Panc1 (cell line): ENCODE results near the gene MIPEP.

Source experiments
- POLR2AphosphoS5 ChIP-seq: IDR thresholded peaks from 2 replicates; pipeline ENCODE4 v1.6.1; 2012; ENCODE audit warnings: mild to moderate bottlenecking, low read depth, low read length, moderate library complexity
- TF ChIP-seq, protein P1 (sequence below): fragments of 450-650 bp; IDR thresholded peaks from 2 replicates; pipeline ENCODE4 v1.5.1; 2017; ENCODE audit warnings: mild to moderate bottlenecking
- TF ChIP-seq, protein P2 (sequence below), 2 experiments: IDR thresholded peaks; 2 replicates each; pipeline ENCODE4 v1.6.1; 2011 to 2012; ENCODE audit warnings: low read depth in 2 of 2, control low read depth in 1 of 2, low read length in 1 of 2, mild to moderate bottlenecking in 1 of 2, moderate library complexity in 1 of 2; ENCODE audit not compliant: insufficient read depth in 1 of 2

DNA sequence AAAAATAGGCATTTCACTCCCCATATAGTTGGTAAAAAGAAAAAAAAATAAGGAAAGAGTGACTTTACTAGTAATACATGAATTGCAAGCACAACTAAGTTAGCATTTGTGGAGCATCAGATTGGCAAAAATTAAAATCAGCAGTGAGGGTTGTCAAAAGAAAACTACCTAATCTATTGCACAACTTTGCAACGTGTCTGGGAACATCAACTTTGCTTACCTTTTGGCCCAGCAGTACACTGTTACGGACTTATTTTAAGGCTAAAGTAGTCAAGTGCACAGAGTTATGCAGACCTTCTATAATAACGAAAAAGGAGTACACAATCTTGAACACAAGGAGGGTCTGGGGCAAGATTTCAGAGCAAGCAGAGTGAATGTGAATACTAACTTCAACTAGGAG lies 102.6 kb downstream of the MIPEP start:
- TF ChIP-seq, protein P1, sequence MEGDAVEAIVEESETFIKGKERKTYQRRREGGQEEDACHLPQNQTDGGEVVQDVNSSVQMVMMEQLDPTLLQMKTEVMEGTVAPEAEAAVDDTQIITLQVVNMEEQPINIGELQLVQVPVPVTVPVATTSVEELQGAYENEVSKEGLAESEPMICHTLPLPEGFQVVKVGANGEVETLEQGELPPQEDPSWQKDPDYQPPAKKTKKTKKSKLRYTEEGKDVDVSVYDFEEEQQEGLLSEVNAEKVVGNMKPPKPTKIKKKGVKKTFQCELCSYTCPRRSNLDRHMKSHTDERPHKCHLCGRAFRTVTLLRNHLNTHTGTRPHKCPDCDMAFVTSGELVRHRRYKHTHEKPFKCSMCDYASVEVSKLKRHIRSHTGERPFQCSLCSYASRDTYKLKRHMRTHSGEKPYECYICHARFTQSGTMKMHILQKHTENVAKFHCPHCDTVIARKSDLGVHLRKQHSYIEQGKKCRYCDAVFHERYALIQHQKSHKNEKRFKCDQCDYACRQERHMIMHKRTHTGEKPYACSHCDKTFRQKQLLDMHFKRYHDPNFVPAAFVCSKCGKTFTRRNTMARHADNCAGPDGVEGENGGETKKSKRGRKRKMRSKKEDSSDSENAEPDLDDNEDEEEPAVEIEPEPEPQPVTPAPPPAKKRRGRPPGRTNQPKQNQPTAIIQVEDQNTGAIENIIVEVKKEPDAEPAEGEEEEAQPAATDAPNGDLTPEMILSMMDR, result no peak
- no peak for TF ChIP-seq POLR2AphosphoS5
- TF ChIP-seq, protein P2, sequence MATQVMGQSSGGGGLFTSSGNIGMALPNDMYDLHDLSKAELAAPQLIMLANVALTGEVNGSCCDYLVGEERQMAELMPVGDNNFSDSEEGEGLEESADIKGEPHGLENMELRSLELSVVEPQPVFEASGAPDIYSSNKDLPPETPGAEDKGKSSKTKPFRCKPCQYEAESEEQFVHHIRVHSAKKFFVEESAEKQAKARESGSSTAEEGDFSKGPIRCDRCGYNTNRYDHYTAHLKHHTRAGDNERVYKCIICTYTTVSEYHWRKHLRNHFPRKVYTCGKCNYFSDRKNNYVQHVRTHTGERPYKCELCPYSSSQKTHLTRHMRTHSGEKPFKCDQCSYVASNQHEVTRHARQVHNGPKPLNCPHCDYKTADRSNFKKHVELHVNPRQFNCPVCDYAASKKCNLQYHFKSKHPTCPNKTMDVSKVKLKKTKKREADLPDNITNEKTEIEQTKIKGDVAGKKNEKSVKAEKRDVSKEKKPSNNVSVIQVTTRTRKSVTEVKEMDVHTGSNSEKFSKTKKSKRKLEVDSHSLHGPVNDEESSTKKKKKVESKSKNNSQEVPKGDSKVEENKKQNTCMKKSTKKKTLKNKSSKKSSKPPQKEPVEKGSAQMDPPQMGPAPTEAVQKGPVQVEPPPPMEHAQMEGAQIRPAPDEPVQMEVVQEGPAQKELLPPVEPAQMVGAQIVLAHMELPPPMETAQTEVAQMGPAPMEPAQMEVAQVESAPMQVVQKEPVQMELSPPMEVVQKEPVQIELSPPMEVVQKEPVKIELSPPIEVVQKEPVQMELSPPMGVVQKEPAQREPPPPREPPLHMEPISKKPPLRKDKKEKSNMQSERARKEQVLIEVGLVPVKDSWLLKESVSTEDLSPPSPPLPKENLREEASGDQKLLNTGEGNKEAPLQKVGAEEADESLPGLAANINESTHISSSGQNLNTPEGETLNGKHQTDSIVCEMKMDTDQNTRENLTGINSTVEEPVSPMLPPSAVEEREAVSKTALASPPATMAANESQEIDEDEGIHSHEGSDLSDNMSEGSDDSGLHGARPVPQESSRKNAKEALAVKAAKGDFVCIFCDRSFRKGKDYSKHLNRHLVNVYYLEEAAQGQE (IDR thresholded peaks at IDR 0.05; ENCODE audit: insufficient read depth in 1 of 2, low read depth in 2 of 2, low read length in 1 of 2), result no peak
